ENCODE measurements around the gene ZMYM3. TPM values are rescaled to one million over a fixed set of nuclear protein-coding genes. Genes with fewer than 3 reads are reported as not detected.

The ZMYM3 gene
- total and polyA plus RNA-seq, 8 donors = 4.5 to 15.9 (median 9.9) TPM

DNA sequence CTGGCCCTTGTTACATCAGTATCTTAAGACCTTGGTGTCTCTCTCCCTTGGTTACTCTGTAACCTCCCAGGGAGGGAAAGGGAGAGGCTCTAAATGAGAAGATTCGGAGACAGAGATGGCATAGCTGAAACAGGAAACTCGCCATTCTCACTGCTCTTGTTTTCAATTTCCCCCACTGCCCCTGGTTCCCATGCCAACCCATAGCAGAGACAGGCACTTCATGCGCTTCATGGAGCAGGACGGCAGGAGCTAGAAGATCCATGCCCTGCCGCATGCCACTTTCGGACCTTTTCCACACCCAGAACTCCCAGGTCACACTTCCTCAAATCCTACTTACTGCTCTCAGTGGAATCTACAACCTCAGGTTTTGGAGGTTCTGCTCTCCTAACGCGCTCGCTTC is 3.1 kb downstream of the ZMYM3 start:
- no peak for FAIRE-seq
- no peaks in the 10 kb centered on the region for H3K4me1 ChIP-seq
- no peaks in the 10 kb centered on the region for H3K9me3 ChIP-seq
- ATAC-seq = no peak
- H3K27me3 ChIP-seq = no peaks in the 10 kb centered on the region
- no peaks in the 10 kb centered on the region for H3K36me3 ChIP-seq
- TF ChIP-seq, protein P1, sequence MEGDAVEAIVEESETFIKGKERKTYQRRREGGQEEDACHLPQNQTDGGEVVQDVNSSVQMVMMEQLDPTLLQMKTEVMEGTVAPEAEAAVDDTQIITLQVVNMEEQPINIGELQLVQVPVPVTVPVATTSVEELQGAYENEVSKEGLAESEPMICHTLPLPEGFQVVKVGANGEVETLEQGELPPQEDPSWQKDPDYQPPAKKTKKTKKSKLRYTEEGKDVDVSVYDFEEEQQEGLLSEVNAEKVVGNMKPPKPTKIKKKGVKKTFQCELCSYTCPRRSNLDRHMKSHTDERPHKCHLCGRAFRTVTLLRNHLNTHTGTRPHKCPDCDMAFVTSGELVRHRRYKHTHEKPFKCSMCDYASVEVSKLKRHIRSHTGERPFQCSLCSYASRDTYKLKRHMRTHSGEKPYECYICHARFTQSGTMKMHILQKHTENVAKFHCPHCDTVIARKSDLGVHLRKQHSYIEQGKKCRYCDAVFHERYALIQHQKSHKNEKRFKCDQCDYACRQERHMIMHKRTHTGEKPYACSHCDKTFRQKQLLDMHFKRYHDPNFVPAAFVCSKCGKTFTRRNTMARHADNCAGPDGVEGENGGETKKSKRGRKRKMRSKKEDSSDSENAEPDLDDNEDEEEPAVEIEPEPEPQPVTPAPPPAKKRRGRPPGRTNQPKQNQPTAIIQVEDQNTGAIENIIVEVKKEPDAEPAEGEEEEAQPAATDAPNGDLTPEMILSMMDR (IDR thresholded peaks at IDR 0.05) = no peak
- intact Hi-C loops (cut with DNase I) = no loop called here
- DNase-seq = no peak
- no peak overlapping the region for H3K27ac ChIP-seq
- H3K4me3 ChIP-seq = no peak overlapping the region
- WGBS, 2 donors = 78 to 92% methylated on average over 9 of the region's 9 CpGs

DNA sequence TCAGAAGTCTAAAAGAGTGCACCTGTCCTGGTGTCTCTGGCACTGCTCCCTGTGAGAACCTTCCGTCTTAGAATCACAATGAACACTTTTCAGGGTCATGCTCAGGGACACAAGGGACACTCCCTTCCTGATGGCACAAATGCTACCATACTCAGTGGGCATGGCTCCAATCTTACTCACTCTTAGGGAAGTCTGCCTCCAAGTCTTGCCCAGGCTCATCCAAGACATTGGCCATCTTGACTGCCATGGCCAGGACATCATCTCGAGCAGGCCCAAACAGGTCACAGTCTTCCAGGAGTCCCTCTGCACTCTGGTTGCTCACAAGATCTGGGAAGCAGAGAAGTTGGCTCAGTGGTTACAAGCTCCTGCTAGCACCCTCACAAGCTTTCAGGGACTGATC is 8.8 kb downstream of the ZMYM3 start:
- Histone ChIP-seq H3K36me3 (no peaks in the 10 kb centered on the region), H3K27me3 (no peaks in the 10 kb centered on the region), H3K4me1 (no peaks in the 10 kb centered on the region), H3K4me3 (no peak overlapping the region), H3K27ac (no peak overlapping the region), H3K9me3 (no peaks in the 10 kb centered on the region)
- TF ChIP-seq, protein P1 (IDR thresholded peaks at IDR 0.05) = no peak
- DNase-seq (no peak), ATAC-seq (no peak), FAIRE-seq (no peak)
- WGBS, 2 donors = 70 to 82% methylated on average over 2 of the region's 2 CpGs
- intact Hi-C loops (cut with DNase I) = no loop called here

DNA sequence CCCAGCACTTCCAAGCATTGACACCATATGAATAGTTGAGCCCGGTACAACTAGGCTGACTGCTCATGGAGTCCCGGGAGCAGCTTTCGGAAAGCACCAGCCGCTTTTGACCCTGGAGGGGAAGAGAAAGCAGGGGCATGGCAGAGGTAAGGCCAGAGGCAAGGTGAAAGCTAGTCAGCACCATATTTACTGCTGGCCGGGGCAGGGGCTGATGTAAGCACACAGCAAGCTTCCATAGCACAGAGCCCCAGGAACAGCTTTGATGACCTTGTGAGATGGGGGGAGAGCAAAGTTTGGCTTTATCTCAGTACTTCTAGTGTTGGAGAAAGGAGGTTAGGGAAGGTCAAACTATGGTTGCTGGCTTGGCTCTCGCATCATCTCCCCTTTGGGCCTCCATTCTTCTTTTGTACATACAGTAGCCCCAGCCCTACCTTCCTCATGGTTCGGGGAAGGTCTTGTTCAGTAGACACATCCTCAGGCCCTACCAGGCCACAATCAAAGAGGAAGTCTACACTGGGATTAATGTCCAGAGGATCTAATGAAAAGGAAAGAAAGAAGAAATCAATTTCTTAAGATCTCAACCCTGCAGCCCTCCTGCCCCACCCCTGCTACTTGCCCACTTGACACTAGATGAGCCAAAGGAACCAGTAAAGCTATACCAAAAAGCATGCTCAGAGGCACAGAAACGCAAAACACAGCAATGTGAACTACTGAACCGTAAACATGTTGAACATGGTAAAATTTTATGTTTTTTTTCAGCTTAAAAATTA is 9.4 kb downstream of the ZMYM3 start:
- Histone ChIP-seq H3K9me3 (no peaks in the 10 kb centered on the region), H3K27ac (no peak overlapping the region), H3K4me1 (no peaks in the 10 kb centered on the region), H3K36me3 (no peaks in the 10 kb centered on the region), H3K4me3 (no peak overlapping the region), H3K27me3 (no peaks in the 10 kb centered on the region)
- FAIRE-seq = no peak
- ATAC-seq = no peak
- intact Hi-C loops (cut with DNase I) = no loop called here
- TF ChIP-seq, protein P1 (IDR thresholded peaks at IDR 0.05) = no peak
- WGBS, 2 donors = 86 to 92% methylated on average over 9 of the region's 9 CpGs
- no peak for DNase-seq

DNA sequence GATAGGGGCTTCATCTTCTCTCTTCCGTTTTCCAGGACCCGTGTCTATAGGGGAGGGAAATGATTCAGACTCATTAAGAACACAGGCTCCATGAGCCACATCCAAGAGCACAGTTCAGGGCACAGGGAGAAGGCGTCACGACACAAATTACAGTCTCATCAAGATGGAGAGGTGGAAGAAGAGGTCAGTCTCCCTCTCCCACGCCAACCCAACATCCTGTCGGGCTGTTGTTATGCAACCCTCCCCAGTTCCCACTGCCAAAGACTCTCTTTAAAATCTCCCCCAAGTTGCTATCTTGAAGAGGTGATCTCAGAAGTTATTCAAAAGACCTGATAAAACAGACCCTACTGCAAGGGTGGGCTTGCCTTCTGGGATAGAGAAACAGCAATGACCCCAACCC is 12.6 kb downstream of the ZMYM3 start:
- FAIRE-seq = no peak

DNA sequence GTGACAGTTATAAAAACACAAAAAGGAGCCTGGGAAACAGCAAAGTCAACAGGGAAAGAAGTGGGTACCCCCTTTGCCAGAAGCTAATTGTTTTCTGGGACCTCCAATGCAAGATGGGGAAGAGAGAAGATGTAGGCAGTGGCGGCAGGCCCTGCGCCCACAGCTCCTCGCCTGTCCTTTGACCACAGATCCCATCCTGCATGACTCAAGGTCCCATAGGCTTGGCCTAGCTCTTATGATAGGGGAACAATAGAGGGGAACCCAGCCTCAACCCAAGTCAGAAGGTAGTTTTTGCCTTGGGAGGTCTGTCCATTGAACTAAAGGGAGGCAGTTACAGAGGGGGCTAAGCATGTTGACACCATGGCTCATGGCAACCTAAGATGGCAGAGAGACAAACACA is 14.2 kb downstream of the ZMYM3 start:
- TF ChIP-seq, protein P1 (IDR thresholded peaks at IDR 0.05) = no peak
- ATAC-seq = no peak

More for the DNA sequence above, 12.6 kb downstream of the ZMYM3 start:
- no peaks in the 10 kb centered on the region for H3K9me3 ChIP-seq
- no peaks in the 10 kb centered on the region for H3K27me3 ChIP-seq
- H3K36me3 ChIP-seq = no peaks in the 10 kb centered on the region
- ATAC-seq (no peak), DNase-seq (no peak)
- WGBS, 2 donors = 76 to 85% methylated on average over 6 of the region's 6 CpGs
- H3K4me3 ChIP-seq = no peak overlapping the region
- TF ChIP-seq, protein P1 (IDR thresholded peaks at IDR 0.05) = no peak
- H3K4me1 ChIP-seq = no peaks in the 10 kb centered on the region
- no peak overlapping the region for H3K27ac ChIP-seq
- intact Hi-C loops (cut with DNase I) = no loop called here

More for the DNA sequence above, 14.2 kb downstream of the ZMYM3 start:
- Histone ChIP-seq H3K36me3 (no peaks in the 10 kb centered on the region), H3K4me3 (no peak overlapping the region), H3K4me1 (no peaks in the 10 kb centered on the region), H3K27ac (no peak overlapping the region), H3K9me3 (no peaks in the 10 kb centered on the region), H3K27me3 (no peaks in the 10 kb centered on the region)
- WGBS, 2 donors = 75 to 95% methylated on average over 3 of the region's 3 CpGs
- no peak for FAIRE-seq
- intact Hi-C loops (cut with DNase I) = no loop called here
- DNase-seq = no peak
